HepG2 (cell line): ENCODE data around the gene PSMD8. TPM values are rescaled to one million over a fixed set of nuclear protein-coding genes. Genes with fewer than 3 reads are reported as not detected.

ENCODE experiments used
- ATAC-seq: fragments of 200-7000 bp; cut with Tn5 transposase; 3 replicates; pipeline ENCODE4 v1.9.1; 2020; ENCODE audit warnings: mild to moderate bottlenecking, moderate library complexity
- BruUV-seq: library from RNA; stranded (reverse); fragments of 400-500 nt; replicated peaks from 2 replicates; lab custom pipeline; 2021; lab: Mats Ljungman, UMichigan
- CTCF ChIA-PET: fragments of 300-600 bp; formaldehyde crosslinking; extraction: SDS; loops from one replicate; lab custom pipeline; 2021; ENCODE audit warnings: low total read pairs, inconsistent platforms, low intra/inter-chr PET ratio; lab: Yijun Ruan, JAX
- POLR2A ChIA-PET: fragments of 350-600 bp; sonication (Branson Sonifier 250); formaldehyde crosslinking; loops from one replicate; lab custom pipeline; 2020; ENCODE audit warnings: antibody characterized with exemption, inconsistent platforms; lab: Yijun Ruan, JAX
- DNase-seq: peaks from one replicate; pipeline ENCODE4 v3.0.0-alpha.2; 2015; ENCODE audit warnings: low spot score
- FAIRE-seq: peaks from 3 replicates; lab custom pipeline; 2011; peaks lifted over from hg19 to GRCh38; lab: Jason Lieb, UNC
- H2AFZ ChIP-seq: one replicate; pipeline ENCODE4 v1.6.1; 2011; ENCODE audit warnings: low read length, inconsistent platforms
- H3K27ac ChIP-seq: fragments of 300-600 bp; 3 replicates; pipeline ENCODE4 v1.8.0; 2011; ENCODE audit warnings: mixed run types, mild to moderate bottlenecking, mixed read lengths, low read length, inconsistent platforms; ENCODE audit not compliant: insufficient read depth; ENCODE audit errors: extremely low read length
- H3K27me3 ChIP-seq, 2 experiments: fragments of 200-600 bp in 1 of 2; 2 replicates in 1 of 2; 3 replicates in 1 of 2; pipeline versions ENCODE4 v1.6.0 to v1.8.0; 2011; ENCODE audit warnings: low read length in 2 of 2, mild to moderate bottlenecking in 2 of 2, moderate library complexity in 2 of 2, inconsistent platforms in 1 of 2; ENCODE audit not compliant: insufficient read depth in 2 of 2, control insufficient read depth in 1 of 2
- H3K36me3 ChIP-seq, 2 experiments: fragments of 200-600 bp in 1 of 2; replicated peaks in 1 of 2; 2 replicates in 1 of 2; 3 replicates in 1 of 2; pipeline versions ENCODE4 v1.5.1 to v1.8.0; 2011; ENCODE audit warnings: low read length in 2 of 2, inconsistent platforms in 1 of 2; ENCODE audit not compliant: insufficient read depth in 2 of 2, control insufficient read depth in 1 of 2
- H3K4me1 ChIP-seq: 2 replicates; pipeline ENCODE4 v1.5.1; 2012; ENCODE audit warnings: low read length, inconsistent platforms; ENCODE audit not compliant: insufficient read depth
- H3K4me2 ChIP-seq: 2 replicates; pipeline ENCODE4 v1.6.0; 2011; ENCODE audit warnings: low read depth, low read length, inconsistent platforms
- H3K4me3 ChIP-seq, 3 experiments: fragments of 200-600 bp in 1 of 3; sonication (generic), shearing (Covaris generic) in 1 of 3; replicated peaks in 1 of 3; 2 replicates each; pipeline ENCODE4 v1.5.1; 2011 to 2016; ENCODE audit warnings: low read length in 3 of 3, inconsistent platforms in 2 of 3, low read depth in 2 of 3, mild to moderate bottlenecking in 2 of 3, control low read depth in 1 of 3, mixed read lengths in 1 of 3; ENCODE audit not compliant: insufficient read depth in 1 of 3
- H3K79me2 ChIP-seq: one replicate; pipeline ENCODE4 v1.6.1; 2011; ENCODE audit warnings: low read length, inconsistent platforms; ENCODE audit not compliant: insufficient read depth
- H3K9ac ChIP-seq: 2 replicates; pipeline ENCODE4 v1.6.0; 2011; ENCODE audit warnings: mild to moderate bottlenecking, low read depth, low read length, inconsistent platforms; ENCODE audit not compliant: insufficient read depth
- H3K9me3 ChIP-seq: 2 replicates; pipeline ENCODE4 v1.5.1; 2012; ENCODE audit warnings: mild to moderate bottlenecking, low read length
- H4K20me1 ChIP-seq: 2 replicates; pipeline ENCODE4 v1.6.0; 2011; ENCODE audit warnings: inconsistent platforms, mild to moderate bottlenecking, low read length, moderate library complexity; ENCODE audit not compliant: insufficient read depth
- ZNF20 ChIP-seq: sonication (generic); formaldehyde crosslinking; IDR thresholded peaks from 2 replicates; pipeline ENCODE4 v1.4.0; 2020; ENCODE audit warnings: mild to moderate bottlenecking, moderate library complexity, missing genetic modification reagents
- WGBS: methylation state at CpG from one replicate; pipeline ENCODE4 v1.1.6; 2017; ENCODE audit warnings: low lambda C conversion rate; 5-methylcytosine and 5-hydroxymethylcytosine counted together
- in situ Hi-C: cut with HindIII; loops from 2 replicates; pipeline ENCODE4 v1.10.0; 2017; ENCODE audit warnings: low pct_unique_long_range_greater_than_20kb; ENCODE audit not compliant: extremely low pct_ligation_motif_present
- intact Hi-C: fragments of 100-400 bp; cut with micrococcal nuclease; formaldehyde crosslinking; loops from one replicate; pipeline ENCODE4 v1.10.0; 2022; ENCODE audit not compliant: unreplicated experiment
- polyA plus RNA-seq, 8 experiments: library from polyadenylated mRNA; depleted of rRNA in 3 of 8; stranded (reverse) in 7 of 8; unstranded in 1 of 8; fragments of >200 nt; fragmentation: Illumina TruSeq in 4 of 8; extraction: Trizol in 4 of 8; gene quantifications; 2 replicates each; pipeline versions ENCODE4 v1.2.1 to v1.2.3, GENCODE V29; 2011 to 2016; ENCODE audit warnings: low read depth in 4 of 8, missing spikeins in 1 of 8, mixed read lengths in 1 of 8; ENCODE audit not compliant: insufficient read depth in 1 of 8
- total RNA-seq, 5 experiments: library from RNA; depleted of rRNA; stranded (reverse); fragments of >200 nt; fragmentation: Illumina TruSeq; extraction: Trizol; gene quantifications; 2 replicates each; pipeline ENCODE4 v1.2.3, GENCODE V29; 2016; ENCODE audit warnings: low read depth in 1 of 5
- TF ChIP-seq, protein P1 (sequence below): sonication (generic); formaldehyde crosslinking; IDR thresholded peaks from 2 replicates; pipeline ENCODE4 v1.4.0; 2020; ENCODE audit warnings: missing genetic modification reagents

PSMD8 gene
- total and polyA plus RNA-seq, 2 of the 13 experiments (the other 11 are each of a cell fraction or from before 2014, with no cell fraction given): 162 to 296 TPM

GRCh38 chr19:38389957-38390924, 15.9 kb downstream of the PSMD8 start:
- WGBS: 13% methylated on average over 15 of the region's 22 CpGs
- ChIA-PET CTCF (no interaction called here), POLR2A (interaction anchor here (0.7 to 4.0 kb wide), 3 partner anchors 12 to 31 kb away, joined by 3 to 28 read pairs (median 5); partner anchors contain the start of genes FAM98C and PSMD8)
- Histone ChIP-seq H3K79me2 (no peaks in the 10 kb centered on the region), H3K9ac (no peak overlapping the region), H3K27me3 (peaks cover 2 to 33% of the 10 kb centered on the region in 2 experiments; a peak in 3 of 5 replicates), H2AFZ (no peak overlapping the region), H3K36me3 (no peaks in the 10 kb centered on the region), H3K4me1 (peaks cover 48% of the 10 kb centered on the region), H4K20me1 (no peaks in the 10 kb centered on the region), H3K4me3 (peak overlapping the region in 1 of 3 experiments; percentile 23; a peak in 2 of 6 replicates), H3K9me3 (no peaks in the 10 kb centered on the region), H3K27ac (no peak overlapping the region), H3K4me2 (peak overlapping the region; percentile 1; the same call in 1 of the 2 replicates)
- in situ Hi-C loops: no loop called here
- FAIRE-seq: no peak
- no peak for DNase-seq
- no peak for ATAC-seq
- no TSS peak for BruUV-seq
- TF ChIP-seq, protein P1, sequence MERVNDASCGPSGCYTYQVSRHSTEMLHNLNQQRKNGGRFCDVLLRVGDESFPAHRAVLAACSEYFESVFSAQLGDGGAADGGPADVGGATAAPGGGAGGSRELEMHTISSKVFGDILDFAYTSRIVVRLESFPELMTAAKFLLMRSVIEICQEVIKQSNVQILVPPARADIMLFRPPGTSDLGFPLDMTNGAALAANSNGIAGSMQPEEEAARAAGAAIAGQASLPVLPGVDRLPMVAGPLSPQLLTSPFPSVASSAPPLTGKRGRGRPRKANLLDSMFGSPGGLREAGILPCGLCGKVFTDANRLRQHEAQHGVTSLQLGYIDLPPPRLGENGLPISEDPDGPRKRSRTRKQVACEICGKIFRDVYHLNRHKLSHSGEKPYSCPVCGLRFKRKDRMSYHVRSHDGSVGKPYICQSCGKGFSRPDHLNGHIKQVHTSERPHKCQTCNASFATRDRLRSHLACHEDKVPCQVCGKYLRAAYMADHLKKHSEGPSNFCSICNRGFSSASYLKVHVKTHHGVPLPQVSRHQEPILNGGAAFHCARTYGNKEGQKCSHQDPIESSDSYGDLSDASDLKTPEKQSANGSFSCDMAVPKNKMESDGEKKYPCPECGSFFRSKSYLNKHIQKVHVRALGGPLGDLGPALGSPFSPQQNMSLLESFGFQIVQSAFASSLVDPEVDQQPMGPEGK (CRISPR knock-in tag): 0 out of 2 replicates have a peak, but pooled peaks have one; percentile 14
- no peak for TF ChIP-seq ZNF20 (CRISPR knock-in tag)
- intact Hi-C loops: no loop called here
